ENCODE data around the gene SEMA6A. TPM values are rescaled to one million over a fixed set of nuclear protein-coding genes. Genes with fewer than 3 reads are reported as not detected.

The SEMA6A gene
- not detected in 2 replicates for total RNA-seq (2014; rRNA removed; shearing (Covaris generic))
- not detected in 2 replicates for total RNA-seq (2022)
- Bru-seq, nascent RNA = percentile 1 among the genes with signal in this experiment
- percentile 3 among the genes with signal in this experiment for BruChase-seq, experiment 1, labeled RNA remaining after a 6-hour chase
- BruChase-seq, experiment 2, labeled RNA remaining after a 2-hour chase = not detected
- long read RNA-seq, partial matches to known transcripts = 0 of 2 reads
- long read RNA-seq, other reads (novel, unspliced or antisense) = 2 of 2 reads

GRCh38 chr5:116574367-116575325, at the start of gene SEMA6A:
SEMA6A (minus strand) TSS chr5:116574823; CDS start chr5:116504944, 69,879 bp downstream.
- ChIA-PET CTCF (ENCODE audit: unreplicated experiment) (no interaction called here), POLR2A (interaction anchor here (0.6 to 0.7 kb wide), 2 partner anchors 489 to 1244 kb away, joined by 3 to 4 read pairs; no protein-coding TSS in a partner anchor)
- Histone ChIP-seq H3K79me2 (ENCODE audit: insufficient read depth, low read depth, low read length) (no peaks in the 10 kb centered on the region), H3K4me3 (ENCODE audit: low read depth, low read length, poor library complexity, severe bottlenecking) (no peak within 1 kb of the TSS), H3K9me3 (ENCODE audit: low read length) (no peaks in the 10 kb centered on the region), H3K4me1 (ENCODE audit: insufficient read depth, low read length, poor library complexity, severe bottlenecking) (no peaks in the 10 kb centered on the region), H3K36me3 (ENCODE audit: insufficient read depth, low read length) (no peaks in the 10 kb centered on the region), H2AFZ (ENCODE audit: low read length) (no peak within 1 kb of the TSS), H3K27ac (ENCODE audit: low read depth, low read length, poor library complexity, severe bottlenecking) (no peak within 1 kb of the TSS), H3K4me2 (ENCODE audit: low read length) (no peak within 1 kb of the TSS; the same call in 1 of the 2 replicates), H3K9me2 (ENCODE audit: insufficient read depth, low read length) (no peaks in the 10 kb centered on the region), H4K20me1 (ENCODE audit: insufficient read depth, low read length) (no peaks in the 10 kb centered on the region)
- TF ChIP-seq EZH2phosphoT487 (IDR thresholded peaks at IDR 0.05; ENCODE audit: borderline replicate concordance, low read depth, low read length) (no peak), CTCF (conservative IDR thresholded peaks at IDR 0.05; ENCODE audit: low read length) (no peak)
- intact Hi-C loops (cut with micrococcal nuclease; ENCODE audit: unreplicated experiment) = loop anchor here (5.0 kb wide), 1 partner anchor 373 kb away; no protein-coding TSS in a partner anchor
- DNase-seq (ENCODE audit: low spot score) = no peak
- no TSS peak for BruUV-seq (replicated peaks)

- H3K4me3 ChIP-seq (ENCODE audit: low read depth, low read length, poor library complexity, severe bottlenecking) = no peak overlapping the region
- BruUV-seq (replicated peaks) = no TSS peak
- no peak for TF ChIP-seq EZH2phosphoT487 (IDR thresholded peaks at IDR 0.05; ENCODE audit: borderline replicate concordance, low read depth, low read length)
- TF ChIP-seq CTCF (conservative IDR thresholded peaks at IDR 0.05; ENCODE audit: low read length) = no peak
- H3K27ac ChIP-seq (ENCODE audit: low read depth, low read length, poor library complexity, severe bottlenecking) = no peak overlapping the region
- no peak for DNase-seq (ENCODE audit: low spot score)
- H3K4me2 ChIP-seq (ENCODE audit: low read length) = no peak overlapping the region
- ChIA-PET CTCF (ENCODE audit: unreplicated experiment) (no interaction called here), POLR2A (interaction anchor here (0.7 kb wide), 1 partner anchor 200 kb away, joined by 4 read pairs; no protein-coding TSS in a partner anchor)
- no peaks in the 10 kb centered on the region for H3K9me3 ChIP-seq (ENCODE audit: low read length)
- H3K9me2 ChIP-seq (ENCODE audit: insufficient read depth, low read length) = no peaks in the 10 kb centered on the region
- no peaks in the 10 kb centered on the region for H3K79me2 ChIP-seq (ENCODE audit: insufficient read depth, low read depth, low read length)
- no peaks in the 10 kb centered on the region for H3K36me3 ChIP-seq (ENCODE audit: insufficient read depth, low read length)
- H2AFZ ChIP-seq (ENCODE audit: low read length) = no peak overlapping the region
- intact Hi-C loops (cut with micrococcal nuclease; ENCODE audit: unreplicated experiment) = no loop called here
- no peaks in the 10 kb centered on the region for H3K4me1 ChIP-seq (ENCODE audit: insufficient read depth, low read length, poor library complexity, severe bottlenecking)
- H4K20me1 ChIP-seq (ENCODE audit: insufficient read depth, low read length) = no peaks in the 10 kb centered on the region
These were observed 47.9 kb upstream of the SEMA6A start for GRCh38 chr5:116622375-116623050.
